HepG2 (cell line): ENCODE measurements around the gene MYO9A. TPM values are rescaled to one million over a fixed set of nuclear protein-coding genes. Genes with fewer than 3 reads are reported as not detected.

Experiments
- JDP2 ChIP-seq: sonication (generic); formaldehyde crosslinking; IDR thresholded peaks from 2 replicates; pipeline ENCODE4 v1.8.1; 2022; ENCODE audit warnings: missing genetic modification reagents, borderline replicate concordance
- KDM6A ChIP-seq: IDR thresholded peaks from 2 replicates; pipeline ENCODE4 v1.6.1; 2016; ENCODE audit warnings: low read depth
- MAF1 ChIP-seq: sonication (generic); formaldehyde crosslinking; IDR thresholded peaks from 2 replicates; pipeline ENCODE4 v1.5.0; 2020; ENCODE audit warnings: missing genetic modification reagents, borderline replicate concordance
- REPIN1 ChIP-seq: sonication (generic); formaldehyde crosslinking; IDR thresholded peaks from 2 replicates; pipeline ENCODE4 v1.8.0; 2022; ENCODE audit warnings: missing genetic modification reagents, low read depth, mild to moderate bottlenecking, borderline replicate concordance
- SYNCRIP ChIP-seq: fragments of 200-400 bp; formaldehyde crosslinking; IDR thresholded peaks from 2 replicates; pipeline ENCODE4 v1.6.1; 2018; ENCODE audit warnings: mild to moderate bottlenecking, low read depth, low read length; ENCODE audit not compliant: insufficient read depth
- TEAD3 ChIP-seq: optimal IDR thresholded peaks from 2 replicates; pipeline ENCODE3; 2016; ENCODE audit warnings: borderline replicate concordance
- ZNF569 ChIP-seq: sonication (generic); formaldehyde crosslinking; IDR thresholded peaks from 2 replicates; pipeline ENCODE4 v1.5.0; 2020; ENCODE audit warnings: mild to moderate bottlenecking, missing genetic modification reagents, moderate library complexity, borderline replicate concordance
- ZNF816 ChIP-seq: sonication (generic); formaldehyde crosslinking; IDR thresholded peaks from 2 replicates; pipeline ENCODE4 v1.8.0; 2022; ENCODE audit warnings: missing genetic modification reagents, mild to moderate bottlenecking, borderline replicate concordance
- ZSCAN21 ChIP-seq: sonication (generic); formaldehyde crosslinking; IDR thresholded peaks from 2 replicates; pipeline ENCODE4 v1.8.0; 2022; ENCODE audit warnings: mild to moderate bottlenecking, missing genetic modification reagents, moderate library complexity, borderline replicate concordance
- ZSCAN31 ChIP-seq: sonication (generic); formaldehyde crosslinking; IDR thresholded peaks from 2 replicates; pipeline ENCODE4 v1.5.0; 2020; ENCODE audit warnings: low read depth, mild to moderate bottlenecking, missing genetic modification reagents
- polyA plus RNA-seq, 8 experiments: library from polyadenylated mRNA; depleted of rRNA in 3 of 8; stranded (reverse) in 7 of 8; unstranded in 1 of 8; fragments of >200 nt; fragmentation: Illumina TruSeq in 4 of 8; extraction: Trizol in 4 of 8; gene quantifications; 2 replicates each; pipeline versions ENCODE4 v1.2.1 to v1.2.3, GENCODE V29; 2011 to 2016; ENCODE audit warnings: low read depth in 4 of 8, missing spikeins in 1 of 8, mixed read lengths in 1 of 8; ENCODE audit not compliant: insufficient read depth in 1 of 8
- total RNA-seq, 5 experiments: library from RNA; depleted of rRNA; stranded (reverse); fragments of >200 nt; fragmentation: Illumina TruSeq; extraction: Trizol; gene quantifications; 2 replicates each; pipeline ENCODE4 v1.2.3, GENCODE V29; 2016; ENCODE audit warnings: low read depth in 1 of 5
- TF ChIP-seq, protein P1 (sequence below): sonication (generic); formaldehyde crosslinking; IDR thresholded peaks from 2 replicates; pipeline ENCODE4 v1.4.0; 2020; ENCODE audit warnings: missing genetic modification reagents, borderline replicate concordance
- TF ChIP-seq, protein P2 (sequence below): sonication (generic); formaldehyde crosslinking; IDR thresholded peaks from 2 replicates; pipeline ENCODE4 v1.4.0; 2020; ENCODE audit warnings: low read depth, missing genetic modification reagents
- TF ChIP-seq, protein P3 (sequence below): fragments of 450-650 bp; IDR thresholded peaks from 2 replicates; pipeline ENCODE4 v1.6.1; 2017; ENCODE audit warnings: mild to moderate bottlenecking
- TF ChIP-seq, protein P4 (sequence below): sonication (generic); formaldehyde crosslinking; IDR thresholded peaks from 2 replicates; pipeline ENCODE4 v1.5.0; 2020; ENCODE audit warnings: mild to moderate bottlenecking, low read depth, missing genetic modification reagents, borderline replicate concordance
- TF ChIP-seq, protein P5 (sequence below): IDR thresholded peaks from 2 replicates; pipeline ENCODE4 v1.6.1; 2012; ENCODE audit warnings: inconsistent platforms

Gene MYO9A
- total and polyA plus RNA-seq, 2 of the 13 experiments (the other 11 are each of a cell fraction or from before 2014, with no cell fraction given) = 4.8 to 15.3 TPM

DNA sequence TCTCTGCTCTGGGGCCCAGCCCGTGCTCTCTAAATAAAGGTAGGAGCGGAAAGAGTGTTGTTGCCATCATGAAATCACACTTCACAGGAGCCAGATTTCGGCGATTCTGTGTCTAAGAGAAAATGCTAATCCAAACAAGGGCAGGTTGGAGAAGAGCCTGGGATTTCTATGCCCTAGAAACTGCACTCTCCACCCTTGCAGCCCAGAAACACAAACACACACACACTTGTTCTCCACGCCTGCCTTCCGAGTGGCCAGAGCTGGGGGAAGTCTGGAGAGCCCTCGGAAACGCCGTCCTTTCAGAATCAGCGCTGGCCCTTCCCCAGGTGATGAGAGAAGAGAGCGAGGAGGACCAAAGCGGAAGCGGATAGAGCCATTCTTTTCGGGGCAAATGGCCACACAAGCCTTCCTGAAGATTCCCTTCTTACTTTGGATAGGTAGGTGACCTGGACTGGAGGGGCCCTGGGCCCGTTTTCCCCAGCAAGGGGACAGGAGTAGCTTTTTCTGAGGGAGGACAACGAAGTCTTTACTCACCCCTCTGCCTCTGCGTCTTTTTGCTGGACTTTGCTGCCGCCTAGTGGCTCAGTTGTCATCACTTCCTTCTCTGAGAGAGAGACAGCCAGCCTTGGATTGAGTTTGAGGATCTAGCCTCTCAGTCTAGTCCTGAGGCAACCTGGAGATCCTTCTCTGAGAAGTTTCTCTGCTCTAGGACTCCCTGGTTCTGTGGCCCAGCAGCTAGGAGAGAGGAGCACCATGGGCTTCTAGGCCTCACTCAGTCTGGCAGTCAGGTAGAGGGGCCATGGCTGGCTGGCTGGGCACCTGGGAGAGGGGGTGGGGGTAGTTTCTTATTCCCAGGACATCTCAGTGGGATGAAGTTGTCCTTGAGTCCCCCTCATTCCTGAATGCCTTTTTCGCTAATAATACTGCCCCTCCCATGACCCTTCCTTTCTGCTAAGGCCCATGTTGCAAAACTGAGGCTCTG lies 38.0 kb upstream of the MYO9A start (continued):
- TF ChIP-seq, protein P1, sequence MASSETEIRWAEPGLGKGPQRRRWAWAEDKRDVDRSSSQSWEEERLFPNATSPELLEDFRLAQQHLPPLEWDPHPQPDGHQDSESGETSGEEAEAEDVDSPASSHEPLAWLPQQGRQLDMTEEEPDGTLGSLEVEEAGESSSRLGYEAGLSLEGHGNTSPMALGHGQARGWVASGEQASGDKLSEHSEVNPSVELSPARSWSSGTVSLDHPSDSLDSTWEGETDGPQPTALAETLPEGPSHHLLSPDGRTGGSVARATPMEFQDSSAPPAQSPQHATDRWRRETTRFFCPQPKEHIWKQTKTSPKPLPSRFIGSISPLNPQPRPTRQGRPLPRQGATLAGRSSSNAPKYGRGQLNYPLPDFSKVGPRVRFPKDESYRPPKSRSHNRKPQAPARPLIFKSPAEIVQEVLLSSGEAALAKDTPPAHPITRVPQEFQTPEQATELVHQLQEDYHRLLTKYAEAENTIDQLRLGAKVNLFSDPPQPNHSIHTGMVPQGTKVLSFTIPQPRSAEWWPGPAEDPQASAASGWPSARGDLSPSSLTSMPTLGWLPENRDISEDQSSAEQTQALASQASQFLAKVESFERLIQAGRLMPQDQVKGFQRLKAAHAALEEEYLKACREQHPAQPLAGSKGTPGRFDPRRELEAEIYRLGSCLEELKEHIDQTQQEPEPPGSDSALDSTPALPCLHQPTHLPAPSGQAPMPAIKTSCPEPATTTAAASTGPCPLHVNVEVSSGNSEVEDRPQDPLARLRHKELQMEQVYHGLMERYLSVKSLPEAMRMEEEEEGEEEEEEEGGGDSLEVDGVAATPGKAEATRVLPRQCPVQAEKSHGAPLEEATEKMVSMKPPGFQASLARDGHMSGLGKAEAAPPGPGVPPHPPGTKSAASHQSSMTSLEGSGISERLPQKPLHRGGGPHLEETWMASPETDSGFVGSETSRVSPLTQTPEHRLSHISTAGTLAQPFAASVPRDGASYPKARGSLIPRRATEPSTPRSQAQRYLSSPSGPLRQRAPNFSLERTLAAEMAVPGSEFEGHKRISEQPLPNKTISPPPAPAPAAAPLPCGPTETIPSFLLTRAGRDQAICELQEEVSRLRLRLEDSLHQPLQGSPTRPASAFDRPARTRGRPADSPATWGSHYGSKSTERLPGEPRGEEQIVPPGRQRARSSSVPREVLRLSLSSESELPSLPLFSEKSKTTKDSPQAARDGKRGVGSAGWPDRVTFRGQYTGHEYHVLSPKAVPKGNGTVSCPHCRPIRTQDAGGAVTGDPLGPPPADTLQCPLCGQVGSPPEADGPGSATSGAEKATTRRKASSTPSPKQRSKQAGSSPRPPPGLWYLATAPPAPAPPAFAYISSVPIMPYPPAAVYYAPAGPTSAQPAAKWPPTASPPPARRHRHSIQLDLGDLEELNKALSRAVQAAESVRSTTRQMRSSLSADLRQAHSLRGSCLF (CRISPR knock-in tag) = no peak
- TF ChIP-seq TEAD3 (CRISPR knock-in tag) (no peak), ZSCAN31 (CRISPR knock-in tag) (0 out of 2 replicates have a peak, but pooled peaks have one; percentile 19), MAF1 (no peak), ZSCAN21 (CRISPR knock-in tag) (no peak), ZNF569 (CRISPR knock-in tag) (no peak), SYNCRIP (no peak), REPIN1 (CRISPR knock-in tag) (no peak), ZNF816 (CRISPR knock-in tag) (no peak), JDP2 (CRISPR knock-in tag) (no peak), KDM6A (CRISPR knock-in tag) (no peak)
- TF ChIP-seq, protein P2, sequence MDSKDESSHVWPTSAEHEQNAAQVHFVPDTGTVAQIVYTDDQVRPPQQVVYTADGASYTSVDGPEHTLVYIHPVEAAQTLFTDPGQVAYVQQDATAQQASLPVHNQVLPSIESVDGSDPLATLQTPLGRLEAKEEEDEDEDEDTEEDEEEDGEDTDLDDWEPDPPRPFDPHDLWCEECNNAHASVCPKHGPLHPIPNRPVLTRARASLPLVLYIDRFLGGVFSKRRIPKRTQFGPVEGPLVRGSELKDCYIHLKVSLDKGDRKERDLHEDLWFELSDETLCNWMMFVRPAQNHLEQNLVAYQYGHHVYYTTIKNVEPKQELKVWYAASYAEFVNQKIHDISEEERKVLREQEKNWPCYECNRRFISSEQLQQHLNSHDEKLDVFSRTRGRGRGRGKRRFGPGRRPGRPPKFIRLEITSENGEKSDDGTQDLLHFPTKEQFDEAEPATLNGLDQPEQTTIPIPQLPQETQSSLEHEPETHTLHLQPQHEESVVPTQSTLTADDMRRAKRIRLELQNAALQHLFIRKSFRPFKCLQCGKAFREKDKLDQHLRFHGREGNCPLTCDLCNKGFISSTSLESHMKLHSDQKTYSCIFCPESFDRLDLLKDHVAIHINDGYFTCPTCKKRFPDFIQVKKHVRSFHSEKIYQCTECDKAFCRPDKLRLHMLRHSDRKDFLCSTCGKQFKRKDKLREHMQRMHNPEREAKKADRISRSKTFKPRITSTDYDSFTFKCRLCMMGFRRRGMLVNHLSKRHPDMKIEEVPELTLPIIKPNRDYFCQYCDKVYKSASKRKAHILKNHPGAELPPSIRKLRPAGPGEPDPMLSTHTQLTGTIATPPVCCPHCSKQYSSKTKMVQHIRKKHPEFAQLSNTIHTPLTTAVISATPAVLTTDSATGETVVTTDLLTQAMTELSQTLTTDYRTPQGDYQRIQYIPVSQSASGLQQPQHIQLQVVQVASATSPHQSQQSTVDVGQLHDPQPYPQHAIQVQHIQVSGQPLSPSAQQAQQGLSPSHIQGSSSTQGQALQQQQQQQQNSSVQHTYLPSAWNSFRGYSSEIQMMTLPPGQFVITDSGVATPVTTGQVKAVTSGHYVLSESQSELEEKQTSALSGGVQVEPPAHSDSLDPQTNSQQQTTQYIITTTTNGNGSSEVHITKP = no peak
- TF ChIP-seq, protein P3, sequence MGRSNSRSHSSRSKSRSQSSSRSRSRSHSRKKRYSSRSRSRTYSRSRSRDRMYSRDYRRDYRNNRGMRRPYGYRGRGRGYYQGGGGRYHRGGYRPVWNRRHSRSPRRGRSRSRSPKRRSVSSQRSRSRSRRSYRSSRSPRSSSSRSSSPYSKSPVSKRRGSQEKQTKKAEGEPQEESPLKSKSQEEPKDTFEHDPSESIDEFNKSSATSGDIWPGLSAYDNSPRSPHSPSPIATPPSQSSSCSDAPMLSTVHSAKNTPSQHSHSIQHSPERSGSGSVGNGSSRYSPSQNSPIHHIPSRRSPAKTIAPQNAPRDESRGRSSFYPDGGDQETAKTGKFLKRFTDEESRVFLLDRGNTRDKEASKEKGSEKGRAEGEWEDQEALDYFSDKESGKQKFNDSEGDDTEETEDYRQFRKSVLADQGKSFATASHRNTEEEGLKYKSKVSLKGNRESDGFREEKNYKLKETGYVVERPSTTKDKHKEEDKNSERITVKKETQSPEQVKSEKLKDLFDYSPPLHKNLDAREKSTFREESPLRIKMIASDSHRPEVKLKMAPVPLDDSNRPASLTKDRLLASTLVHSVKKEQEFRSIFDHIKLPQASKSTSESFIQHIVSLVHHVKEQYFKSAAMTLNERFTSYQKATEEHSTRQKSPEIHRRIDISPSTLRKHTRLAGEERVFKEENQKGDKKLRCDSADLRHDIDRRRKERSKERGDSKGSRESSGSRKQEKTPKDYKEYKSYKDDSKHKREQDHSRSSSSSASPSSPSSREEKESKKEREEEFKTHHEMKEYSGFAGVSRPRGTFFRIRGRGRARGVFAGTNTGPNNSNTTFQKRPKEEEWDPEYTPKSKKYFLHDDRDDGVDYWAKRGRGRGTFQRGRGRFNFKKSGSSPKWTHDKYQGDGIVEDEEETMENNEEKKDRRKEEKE = no peak
- TF ChIP-seq, protein P4, sequence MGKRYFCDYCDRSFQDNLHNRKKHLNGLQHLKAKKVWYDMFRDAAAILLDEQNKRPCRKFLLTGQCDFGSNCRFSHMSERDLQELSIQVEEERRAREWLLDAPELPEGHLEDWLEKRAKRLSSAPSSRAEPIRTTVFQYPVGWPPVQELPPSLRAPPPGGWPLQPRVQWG (CRISPR knock-in tag) = no peak
- TF ChIP-seq, protein P5, sequence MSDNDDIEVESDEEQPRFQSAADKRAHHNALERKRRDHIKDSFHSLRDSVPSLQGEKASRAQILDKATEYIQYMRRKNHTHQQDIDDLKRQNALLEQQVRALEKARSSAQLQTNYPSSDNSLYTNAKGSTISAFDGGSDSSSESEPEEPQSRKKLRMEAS = no peak
